Measurements from ENCODE around the gene SLC30A7.
A peak's percentile ranks its signal among the peaks of the same experiment; 100 is the strongest.
"Not testable (repeated sequence)": the region's sequence is repeated elsewhere in the genome, so short reads cannot be mapped to it uniquely, and the experiment has no call there.

The SLC30A7 gene

GRCh38 chr1:100895540-100896480, at the start of gene SLC30A7:
SLC30A7 (plus strand) TSS chr1:100896090; CDS start chr1:100896263, 173 bp downstream.
- DNase-seq (ENCODE audit: low read depth): peak; percentile 96

DNA sequence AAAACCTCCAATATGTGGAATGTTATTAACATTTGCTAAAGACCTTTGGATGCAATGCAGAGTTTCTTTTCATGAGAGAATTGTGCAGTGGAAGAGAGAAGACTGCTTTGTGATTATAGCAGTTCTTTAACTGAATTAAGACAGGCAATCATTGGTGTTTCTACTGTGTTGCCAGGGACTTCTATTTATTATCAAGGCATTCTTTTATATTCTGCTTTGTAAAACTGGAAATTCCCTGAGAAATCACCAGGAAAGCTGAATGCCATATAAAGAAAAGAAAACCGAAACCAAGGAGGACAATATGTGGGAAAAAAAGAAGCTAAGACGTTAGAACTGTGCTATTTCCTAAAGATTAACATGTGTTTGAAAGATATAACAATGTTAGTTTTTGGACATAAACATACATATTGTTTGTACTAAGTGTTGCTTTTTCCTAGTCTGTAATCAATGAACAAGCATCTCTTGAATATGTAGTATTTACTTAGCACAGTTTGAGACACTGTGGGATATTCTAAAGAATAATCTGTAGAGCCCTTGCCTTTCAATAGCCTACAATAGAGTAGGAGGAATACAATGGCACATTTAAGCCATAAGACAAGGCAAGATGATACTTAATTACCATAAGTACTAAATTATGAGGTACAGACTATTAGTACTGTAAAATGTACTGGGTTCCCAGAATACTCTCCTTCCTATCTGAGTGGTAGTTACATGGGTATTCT, 48.4 kb upstream of the SLC30A7 start:
- no peak for DNase-seq (ENCODE audit: low read depth)

- no peak for DNase-seq (ENCODE audit: low read depth)
These were observed 44.2 kb upstream of the SLC30A7 start for GRCh38 chr1:100851726-100852125.

- no peak for DNase-seq (ENCODE audit: low read depth)
These were observed 42.9 kb upstream of the SLC30A7 start for GRCh38 chr1:100852976-100853375.

DNA sequence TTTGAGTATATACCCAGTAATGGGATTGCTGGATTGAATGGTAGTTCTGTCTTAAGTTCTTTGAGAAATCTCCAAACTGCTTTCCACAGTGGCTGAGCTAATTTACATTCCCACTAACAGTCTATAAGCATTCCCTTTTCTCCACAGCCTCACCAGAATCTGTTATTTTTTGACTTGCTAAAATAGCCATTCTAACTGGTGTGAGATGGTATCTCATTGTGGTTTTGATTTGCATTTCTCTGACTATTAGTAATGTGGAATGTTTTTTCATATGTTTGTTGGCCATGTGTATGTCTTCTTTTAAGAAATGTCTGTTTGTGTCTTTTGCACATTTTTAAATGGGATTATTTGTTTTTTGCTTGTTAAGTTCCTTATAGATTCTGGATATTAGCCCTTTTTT, 40.8 kb upstream of the SLC30A7 start:
- not testable (repeated sequence) for DNase-seq (ENCODE audit: low read depth)

GRCh38 chr1:100860397-100860991, 35.4 kb upstream of the SLC30A7 start:
- no peak for DNase-seq (ENCODE audit: low read depth)

DNA sequence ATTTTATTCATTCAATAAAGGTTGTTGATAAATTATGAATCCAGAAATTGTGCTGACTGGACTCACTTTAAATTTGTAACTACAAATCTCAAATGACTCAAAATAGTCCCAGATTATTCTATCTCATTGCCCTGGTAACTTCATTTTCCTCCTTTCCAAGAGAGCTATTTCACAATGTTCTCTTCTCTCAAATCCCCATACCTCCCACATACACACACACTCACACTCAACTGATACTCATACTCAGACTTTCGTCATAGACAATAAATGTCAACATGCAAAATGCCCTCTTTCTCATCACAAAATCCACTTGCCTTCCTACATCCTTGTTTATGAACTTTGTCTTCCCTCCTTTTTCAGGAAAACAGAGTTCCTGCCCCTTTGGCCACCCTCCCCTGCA, 34.5 kb upstream of the SLC30A7 start:
- DNase-seq (ENCODE audit: low read depth): no peak

DNA sequence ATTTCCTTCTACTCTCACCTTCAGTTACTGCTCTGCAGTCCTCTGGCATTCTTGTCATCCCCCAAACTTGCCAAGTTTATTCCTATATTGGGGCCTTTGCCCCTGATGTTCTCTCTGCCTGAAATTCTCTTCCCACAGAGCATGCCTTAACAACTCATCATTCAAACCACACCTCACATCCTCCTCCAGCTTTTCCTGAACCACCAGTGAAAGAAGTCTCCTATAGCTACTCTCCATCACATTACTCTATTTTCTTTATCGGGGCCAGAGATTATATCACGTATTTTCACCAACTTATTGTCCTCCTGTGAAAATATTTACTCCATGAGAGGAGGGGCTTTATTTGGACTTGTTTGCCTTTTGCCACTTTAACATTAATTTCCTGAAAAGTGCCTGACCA, 33.3 kb upstream of the SLC30A7 start:
- no peak for DNase-seq (ENCODE audit: low read depth)

DNA sequence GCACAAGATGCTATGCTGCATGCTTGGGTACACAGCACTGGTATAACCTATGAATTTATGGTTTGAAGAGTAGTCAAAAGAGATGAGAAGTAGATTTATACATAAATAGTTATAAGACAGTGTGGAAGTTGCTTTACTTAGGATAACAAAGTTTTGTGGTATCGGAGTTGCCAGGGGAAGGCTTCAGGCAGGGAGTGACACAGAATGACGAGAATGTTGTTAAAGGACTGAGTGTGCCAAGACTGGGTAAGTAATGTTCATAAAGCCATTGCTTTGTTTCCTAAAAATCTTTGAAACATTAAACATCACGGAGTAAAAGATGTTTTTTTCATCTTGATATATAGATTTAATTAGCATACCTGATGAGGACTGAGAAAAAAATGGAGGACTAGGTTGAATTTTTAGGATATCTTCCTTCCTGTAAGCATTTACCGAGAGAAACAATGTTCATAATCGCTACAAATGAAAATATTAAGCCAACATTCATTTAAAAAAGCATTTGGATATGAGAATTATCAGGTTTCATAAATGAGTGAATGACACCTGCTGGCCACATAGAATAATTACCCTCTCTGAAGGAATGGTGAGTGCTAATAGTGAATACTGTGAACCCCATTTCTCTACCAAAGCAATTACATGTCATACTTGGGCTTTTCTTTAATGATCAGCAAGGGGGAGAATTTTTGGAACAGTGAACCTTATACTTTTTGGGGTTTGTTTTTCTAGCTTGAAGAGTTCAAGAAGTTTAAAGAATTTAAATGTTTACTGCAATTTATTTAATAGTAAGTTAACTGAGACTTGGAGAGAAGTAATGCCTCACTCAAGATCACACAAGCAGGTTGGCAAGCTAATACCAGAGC, 29.6 kb upstream of the SLC30A7 start:
- no peak for DNase-seq (ENCODE audit: low read depth)

GRCh38 chr1:100866901-100867206, 29.0 kb upstream of the SLC30A7 start:
- no peak for DNase-seq (ENCODE audit: low read depth)

DNA sequence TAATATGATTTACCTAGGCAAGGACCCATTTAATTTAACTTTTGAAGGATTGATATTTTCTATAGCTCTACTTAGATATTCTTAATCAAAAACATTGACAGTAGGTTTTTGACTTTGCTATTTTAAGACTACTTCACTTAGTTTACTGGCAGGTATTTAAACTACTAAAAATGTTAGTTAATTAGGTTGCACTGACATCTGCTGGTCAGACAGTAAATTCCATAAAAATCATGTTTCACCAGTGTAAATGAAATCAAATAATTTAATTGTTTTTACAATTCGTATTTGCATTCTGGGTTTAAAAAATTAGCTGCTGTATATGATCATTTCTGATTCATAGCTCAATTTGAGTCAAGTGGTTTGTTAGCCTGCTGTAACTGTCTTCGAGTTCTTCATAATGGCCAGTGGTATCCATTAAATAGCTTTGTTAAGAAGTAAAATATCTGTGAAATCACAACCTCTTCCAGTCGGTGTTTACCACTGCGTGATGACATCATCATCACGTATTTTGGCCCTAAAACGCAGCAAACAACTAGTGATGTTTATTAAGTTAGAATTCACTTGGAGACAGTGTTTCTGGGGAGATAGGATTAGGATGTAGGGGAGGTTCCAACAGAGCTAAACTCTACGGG, 27.4 kb upstream of the SLC30A7 start:
- DNase-seq (ENCODE audit: low read depth): no peak

GRCh38 chr1:100869996-100870395, 25.9 kb upstream of the SLC30A7 start:
- no peak for DNase-seq (ENCODE audit: low read depth)

DNA sequence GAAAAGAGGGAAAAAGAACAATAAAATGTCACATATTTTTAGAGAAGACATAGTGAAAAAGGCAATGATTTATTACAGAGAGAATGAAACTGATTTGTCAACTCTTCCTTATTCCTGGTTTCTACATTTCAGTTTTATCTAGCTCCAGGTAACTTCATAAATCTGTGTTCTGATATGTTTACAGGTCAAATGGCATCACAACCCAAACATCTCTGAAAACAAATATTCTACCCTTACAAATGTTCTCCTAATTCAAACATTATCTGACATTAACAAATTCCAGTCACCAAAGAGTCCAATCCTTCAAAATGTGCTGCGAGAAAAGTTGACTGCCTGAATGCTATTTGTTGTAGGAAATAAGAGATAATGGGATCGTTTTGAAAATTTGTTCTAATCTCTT, 21.5 kb upstream of the SLC30A7 start:
- no peak for DNase-seq (ENCODE audit: low read depth)

DNA sequence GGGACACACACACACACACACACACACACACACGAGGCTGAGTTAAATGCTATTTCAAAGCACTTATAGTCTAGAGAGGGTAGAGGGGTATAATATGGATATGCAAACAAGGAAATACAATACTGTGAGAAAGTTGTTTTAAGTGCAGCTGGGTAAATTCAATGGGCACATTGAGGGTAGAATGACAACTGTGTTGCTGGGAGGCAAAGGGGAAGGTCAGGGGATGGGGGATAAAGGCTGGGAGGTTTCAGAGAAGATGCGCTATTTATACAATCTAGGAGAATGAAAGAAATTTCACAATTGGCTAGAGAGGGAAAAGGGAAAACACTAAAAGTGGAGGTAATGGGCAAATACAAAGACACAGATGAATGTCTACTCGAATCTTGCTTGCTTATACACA, 20.7 kb upstream of the SLC30A7 start:
- no peak for DNase-seq (ENCODE audit: low read depth)

- DNase-seq (ENCODE audit: low read depth): no peak
These were observed 19.6 kb upstream of the SLC30A7 start for GRCh38 chr1:100876291-100876690.

DNA sequence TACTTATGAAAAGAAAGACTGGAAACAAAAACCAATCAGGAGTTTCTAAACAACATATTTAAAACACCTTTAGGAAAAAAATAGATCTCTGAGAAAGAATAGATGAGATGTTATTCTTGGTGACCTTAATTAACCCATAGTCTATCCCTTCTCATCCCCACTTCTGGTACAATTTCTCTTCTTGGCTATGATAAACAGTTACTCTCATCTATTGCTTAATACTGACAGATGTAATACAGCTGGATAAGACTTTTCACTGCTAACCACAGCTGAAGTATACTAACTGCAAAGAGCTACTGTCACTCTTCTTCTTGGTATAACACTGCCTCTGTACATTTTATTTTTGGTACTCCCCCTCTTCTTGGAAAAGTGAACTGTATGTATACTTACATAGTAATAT, 16.5 kb upstream of the SLC30A7 start:
- no peak for DNase-seq (ENCODE audit: low read depth)

DNA sequence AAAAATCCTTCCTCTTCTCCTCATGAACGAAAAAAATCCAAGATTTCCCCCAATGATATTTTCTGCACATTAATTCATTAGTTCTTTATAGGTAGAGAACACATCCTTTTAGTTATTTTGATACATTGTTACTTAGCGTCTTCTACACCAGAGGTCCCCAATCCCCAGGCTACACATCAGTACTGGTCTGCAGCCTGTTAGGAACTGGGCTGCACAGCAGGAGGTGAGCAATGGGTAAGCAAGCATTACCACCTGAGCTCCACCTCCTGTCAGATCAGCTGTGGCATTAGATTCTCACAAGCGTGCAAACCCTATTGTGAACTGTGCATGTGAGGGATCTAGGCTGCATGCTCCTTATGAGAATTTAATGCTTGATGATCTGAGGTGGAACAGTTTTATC, 14.2 kb upstream of the SLC30A7 start:
- DNase-seq (ENCODE audit: low read depth): no peak

DNA sequence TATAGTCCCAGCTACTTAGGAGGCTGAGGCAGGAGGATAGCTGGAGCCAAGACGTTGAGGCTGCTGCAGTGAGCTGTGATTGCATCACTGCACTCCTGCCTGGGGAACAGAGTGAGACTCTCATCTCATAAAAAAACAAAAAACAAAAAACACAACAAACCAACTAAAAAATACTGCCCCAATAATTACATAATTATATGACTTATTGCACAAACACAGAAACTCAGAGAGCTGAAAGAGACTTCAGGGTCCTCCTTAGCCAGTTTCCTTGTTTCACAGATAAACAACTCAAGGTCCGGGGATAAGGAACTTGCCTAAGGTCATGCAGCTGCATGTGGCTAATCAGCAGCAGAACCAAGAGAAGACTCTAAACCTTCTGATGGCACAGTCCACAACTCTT, 13.2 kb upstream of the SLC30A7 start:
- DNase-seq (ENCODE audit: low read depth): no peak

DNA sequence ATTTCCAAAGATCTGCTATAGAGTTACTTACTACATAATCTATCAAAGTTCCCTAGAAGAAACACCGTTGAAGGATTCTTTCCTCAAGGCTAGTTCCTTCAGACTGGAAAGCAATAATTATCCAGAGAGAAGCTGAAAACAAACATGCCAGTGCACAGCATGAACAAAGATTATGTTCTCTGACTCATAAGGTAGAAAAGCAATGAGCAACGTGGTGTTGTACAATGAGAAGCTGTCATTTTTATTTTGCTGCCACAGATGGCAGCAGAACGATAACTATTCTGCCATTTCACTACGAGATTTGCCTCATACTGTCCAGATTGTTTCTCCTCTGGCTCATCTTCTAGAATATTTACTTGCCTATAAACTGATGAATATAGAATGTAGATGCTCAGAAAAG, 11.9 kb upstream of the SLC30A7 start:
- DNase-seq (ENCODE audit: low read depth): no peak

GRCh38 chr1:100889007-100889406, 6.9 kb upstream of the SLC30A7 start:
- not testable (repeated sequence) for DNase-seq (ENCODE audit: low read depth)

GRCh38 chr1:100889869-100890482, 5.9 kb upstream of the SLC30A7 start:
- not testable (repeated sequence) for DNase-seq (ENCODE audit: low read depth)

Measured in stimulated activated CD4-positive, alpha-beta T cell treated with anti-CD3 and anti-CD28 coated beads, Interleukin-2, amount 100 ng/mL, for 4 hours (primary cell).